ENCODE results near the gene NRF1. TPM values are rescaled to one million over a fixed set of nuclear protein-coding genes. Genes with fewer than 3 reads are reported as not detected.

Gene NRF1
- total and polyA plus RNA-seq, 2 of the 13 experiments (the other 11 are each of a cell fraction or from before 2014, with no cell fraction given): 9.3 to 10.1 TPM

DNA sequence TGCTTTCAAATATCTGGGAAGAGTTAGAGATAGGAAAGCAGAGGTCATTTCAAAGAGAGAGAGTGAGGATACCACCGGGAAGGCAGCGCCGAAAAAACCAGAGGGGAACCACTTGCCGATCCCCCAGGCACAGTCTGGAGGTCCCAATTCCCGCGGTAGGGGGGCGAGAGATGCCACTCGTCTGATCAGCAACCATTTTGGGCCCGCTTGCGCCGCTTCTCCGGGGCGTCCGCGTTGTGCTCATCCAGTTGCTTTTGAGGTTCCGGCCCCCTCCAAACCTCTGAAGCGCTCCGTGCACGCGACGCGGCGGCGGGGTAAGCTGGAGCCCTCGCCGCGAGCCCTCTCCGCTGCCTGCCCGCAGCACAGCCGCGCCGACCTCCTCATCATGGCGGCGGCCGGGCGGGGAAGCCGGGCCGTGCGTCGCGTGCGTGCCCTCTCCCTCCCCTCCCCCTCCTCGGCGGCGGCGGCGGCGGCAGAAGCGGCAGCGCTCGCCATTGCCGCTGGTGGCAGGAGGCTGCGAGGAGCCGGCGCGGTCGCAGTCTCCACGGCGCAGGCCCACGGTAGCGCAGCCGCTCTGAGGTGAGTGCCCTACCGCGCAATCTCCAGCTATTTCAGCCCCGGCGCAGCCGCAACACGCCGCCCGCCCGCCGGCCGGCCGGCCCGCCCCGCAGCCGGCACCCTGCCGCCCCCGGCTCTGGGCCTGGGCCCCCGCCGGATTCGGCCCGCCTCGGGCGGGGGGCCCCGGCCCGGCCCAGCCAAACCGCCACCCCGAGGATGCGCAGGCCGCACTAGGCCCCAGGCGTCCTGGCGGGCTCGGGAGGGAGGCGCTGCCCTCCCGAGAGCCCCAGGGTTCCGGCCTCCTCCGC, at the start of gene NRF1 (continued):
- TF ChIP-seq, protein P1, sequence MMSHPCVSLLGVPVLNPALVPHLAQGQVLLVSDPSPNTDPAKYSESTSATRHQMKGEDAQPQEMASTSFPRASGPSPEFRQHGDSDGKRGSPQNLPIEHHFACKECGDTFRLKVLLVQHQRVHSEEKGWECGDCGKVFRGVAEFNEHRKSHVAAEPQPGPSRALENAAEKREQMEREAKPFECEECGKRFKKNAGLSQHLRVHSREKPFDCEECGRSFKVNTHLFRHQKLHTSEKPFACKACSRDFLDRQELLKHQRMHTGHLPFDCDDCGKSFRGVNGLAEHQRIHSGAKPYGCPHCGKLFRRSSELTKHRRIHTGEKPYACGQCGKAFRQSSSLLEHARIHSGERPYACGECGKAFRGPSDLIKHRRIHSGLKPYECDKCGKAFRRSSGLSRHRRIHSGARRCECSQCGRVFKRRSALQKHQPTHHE (CRISPR knock-in tag; IDR thresholded peaks at IDR 0.05; ENCODE audit: borderline replicate concordance): peak; percentile 51; the same call in 1 of the 2 replicates
- TF ChIP-seq, protein P2, sequence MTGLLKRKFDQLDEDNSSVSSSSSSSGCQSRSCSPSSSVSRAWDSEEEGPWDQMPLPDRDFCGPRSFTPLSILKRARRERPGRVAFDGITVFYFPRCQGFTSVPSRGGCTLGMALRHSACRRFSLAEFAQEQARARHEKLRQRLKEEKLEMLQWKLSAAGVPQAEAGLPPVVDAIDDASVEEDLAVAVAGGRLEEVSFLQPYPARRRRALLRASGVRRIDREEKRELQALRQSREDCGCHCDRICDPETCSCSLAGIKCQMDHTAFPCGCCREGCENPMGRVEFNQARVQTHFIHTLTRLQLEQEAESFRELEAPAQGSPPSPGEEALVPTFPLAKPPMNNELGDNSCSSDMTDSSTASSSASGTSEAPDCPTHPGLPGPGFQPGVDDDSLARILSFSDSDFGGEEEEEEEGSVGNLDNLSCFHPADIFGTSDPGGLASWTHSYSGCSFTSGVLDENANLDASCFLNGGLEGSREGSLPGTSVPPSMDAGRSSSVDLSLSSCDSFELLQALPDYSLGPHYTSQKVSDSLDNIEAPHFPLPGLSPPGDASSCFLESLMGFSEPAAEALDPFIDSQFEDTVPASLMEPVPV (CRISPR knock-in tag; IDR thresholded peaks at IDR 0.05): 0 out of 2 replicates have a peak, but pooled peaks have one; percentile 51
- TF ChIP-seq, protein P3, sequence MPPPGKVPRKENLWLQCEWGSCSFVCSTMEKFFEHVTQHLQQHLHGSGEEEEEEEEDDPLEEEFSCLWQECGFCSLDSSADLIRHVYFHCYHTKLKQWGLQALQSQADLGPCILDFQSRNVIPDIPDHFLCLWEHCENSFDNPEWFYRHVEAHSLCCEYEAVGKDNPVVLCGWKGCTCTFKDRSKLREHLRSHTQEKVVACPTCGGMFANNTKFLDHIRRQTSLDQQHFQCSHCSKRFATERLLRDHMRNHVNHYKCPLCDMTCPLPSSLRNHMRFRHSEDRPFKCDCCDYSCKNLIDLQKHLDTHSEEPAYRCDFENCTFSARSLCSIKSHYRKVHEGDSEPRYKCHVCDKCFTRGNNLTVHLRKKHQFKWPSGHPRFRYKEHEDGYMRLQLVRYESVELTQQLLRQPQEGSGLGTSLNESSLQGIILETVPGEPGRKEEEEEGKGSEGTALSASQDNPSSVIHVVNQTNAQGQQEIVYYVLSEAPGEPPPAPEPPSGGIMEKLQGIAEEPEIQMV (CRISPR knock-in tag; IDR thresholded peaks at IDR 0.05; ENCODE audit: low read depth): no peak; the same call in 1 of the 2 replicates
- TF ChIP-seq ATM (IDR thresholded peaks at IDR 0.05; ENCODE audit: borderline replicate concordance) (no peak), GZF1 (CRISPR knock-in tag; IDR thresholded peaks at IDR 0.05) (no peak), ATAD3A (CRISPR knock-in tag; IDR thresholded peaks at IDR 0.05) (no peak), CBX5 (CRISPR knock-in tag; IDR thresholded peaks at IDR 0.05; ENCODE audit: borderline replicate concordance) (no peak), NAIF1 (CRISPR knock-in tag; IDR thresholded peaks at IDR 0.05; ENCODE audit: borderline replicate concordance) (no peak), RAD21 (CRISPR knock-in tag; IDR thresholded peaks at IDR 0.05) (peak; percentile 63), NCOA1 (CRISPR knock-in tag; IDR thresholded peaks at IDR 0.05) (peak; percentile 49; the same call in 1 of the 2 replicates), ZSCAN9 (CRISPR knock-in tag; IDR thresholded peaks at IDR 0.05; ENCODE audit: borderline replicate concordance) (peak; percentile 48; the same call in 1 of the 2 replicates), HHEX (CRISPR knock-in tag; IDR thresholded peaks at IDR 0.05) (no peak), PITX1 (CRISPR knock-in tag; IDR thresholded peaks at IDR 0.05) (no peak), NRL (CRISPR knock-in tag; IDR thresholded peaks at IDR 0.05; ENCODE audit: borderline replicate concordance) (peak; percentile 77), ZNF33B (CRISPR knock-in tag; IDR thresholded peaks at IDR 0.05) (peak; percentile 58; the same call in 1 of the 2 replicates), ZNF7 (CRISPR knock-in tag; IDR thresholded peaks at IDR 0.05) (no peak), ZNF883 (CRISPR knock-in tag; IDR thresholded peaks at IDR 0.05; ENCODE audit: not compliant biosample characterization) (peak; percentile 69), ZNF773 (CRISPR knock-in tag; IDR thresholded peaks at IDR 0.05; ENCODE audit: borderline replicate concordance) (no peak; the same call in 1 of the 2 replicates), ZMYM2 (CRISPR knock-in tag; IDR thresholded peaks at IDR 0.05) (no peak)
- TF ChIP-seq, protein P4, sequence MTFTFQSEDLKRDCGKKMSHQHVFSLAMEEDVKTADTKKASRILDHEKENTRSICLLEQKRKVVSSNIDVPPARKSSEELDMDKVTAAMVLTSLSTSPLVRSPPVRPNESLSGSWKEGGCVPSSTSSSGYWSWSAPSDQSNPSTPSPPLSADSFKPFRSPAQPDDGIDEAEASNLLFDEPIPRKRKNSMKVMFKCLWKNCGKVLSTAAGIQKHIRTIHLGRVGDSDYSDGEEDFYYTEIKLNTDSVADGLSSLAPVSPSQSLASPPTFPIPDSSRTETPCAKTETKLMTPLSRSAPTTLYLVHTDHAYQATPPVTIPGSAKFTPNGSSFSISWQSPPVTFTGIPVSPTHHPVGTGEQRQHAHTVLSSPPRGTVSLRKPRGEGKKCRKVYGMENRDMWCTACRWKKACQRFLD (CRISPR knock-in tag; IDR thresholded peaks at IDR 0.05; ENCODE audit: borderline replicate concordance): no peak
- TF ChIP-seq, protein P5, sequence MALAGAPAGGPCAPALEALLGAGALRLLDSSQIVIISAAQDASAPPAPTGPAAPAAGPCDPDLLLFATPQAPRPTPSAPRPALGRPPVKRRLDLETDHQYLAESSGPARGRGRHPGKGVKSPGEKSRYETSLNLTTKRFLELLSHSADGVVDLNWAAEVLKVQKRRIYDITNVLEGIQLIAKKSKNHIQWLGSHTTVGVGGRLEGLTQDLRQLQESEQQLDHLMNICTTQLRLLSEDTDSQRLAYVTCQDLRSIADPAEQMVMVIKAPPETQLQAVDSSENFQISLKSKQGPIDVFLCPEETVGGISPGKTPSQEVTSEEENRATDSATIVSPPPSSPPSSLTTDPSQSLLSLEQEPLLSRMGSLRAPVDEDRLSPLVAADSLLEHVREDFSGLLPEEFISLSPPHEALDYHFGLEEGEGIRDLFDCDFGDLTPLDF (CRISPR knock-in tag; IDR thresholded peaks at IDR 0.05): peak; percentile 9; the same call in 1 of the 2 replicates
- TF ChIP-seq, protein P6, sequence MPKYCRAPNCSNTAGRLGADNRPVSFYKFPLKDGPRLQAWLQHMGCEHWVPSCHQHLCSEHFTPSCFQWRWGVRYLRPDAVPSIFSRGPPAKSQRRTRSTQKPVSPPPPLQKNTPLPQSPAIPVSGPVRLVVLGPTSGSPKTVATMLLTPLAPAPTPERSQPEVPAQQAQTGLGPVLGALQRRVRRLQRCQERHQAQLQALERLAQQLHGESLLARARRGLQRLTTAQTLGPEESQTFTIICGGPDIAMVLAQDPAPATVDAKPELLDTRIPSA (CRISPR knock-in tag; IDR thresholded peaks at IDR 0.05; ENCODE audit: borderline replicate concordance): no peak
